Femur (tissue), 1 donor: ENCODE measurements around the gene FAF2.
"Not testable (repeated sequence)": the region's sequence is repeated elsewhere in the genome, so short reads cannot be mapped to it uniquely, and the experiment has no call there.

ENCODE experiments used
- DNase-seq: peaks from one replicate; pipeline ENCODE4 v3.0.0-alpha.2; 2017

The FAF2 gene

DNA sequence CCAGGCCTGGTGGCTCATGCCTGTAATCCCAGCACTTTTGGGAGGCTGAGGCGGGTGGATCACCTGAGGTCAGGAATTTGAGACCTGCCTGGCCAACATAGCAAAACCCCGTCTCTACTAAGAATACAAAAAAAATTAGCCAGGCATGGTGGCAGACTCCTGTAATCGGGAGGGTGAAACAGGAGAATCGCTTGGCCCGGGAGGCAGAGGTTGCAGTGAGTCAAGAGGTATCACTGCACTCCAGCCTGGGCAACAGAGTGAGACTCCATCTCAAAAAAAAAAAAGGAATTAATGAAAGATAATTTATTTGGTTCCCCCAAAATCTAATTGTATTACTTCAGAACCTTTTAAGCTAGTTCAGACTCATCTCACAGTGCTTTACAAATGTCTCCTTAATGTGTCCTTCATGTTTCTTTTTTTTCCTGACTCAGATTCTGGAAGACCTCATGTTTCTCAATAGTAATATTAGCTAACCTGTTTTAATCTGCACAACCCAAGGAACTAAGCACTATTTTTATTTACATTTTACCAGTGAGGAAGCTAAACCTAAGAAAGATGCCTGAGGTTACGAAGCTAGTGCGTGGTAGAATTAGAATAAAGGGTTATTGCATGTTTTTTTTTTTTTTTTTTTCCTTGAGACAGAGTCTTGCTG, 15.1 kb downstream of the FAF2 start:
- DNase-seq, result no peak

GRCh38 chr5:176466245-176466871, 18.2 kb downstream of the FAF2 start:
- no peak for DNase-seq

DNA sequence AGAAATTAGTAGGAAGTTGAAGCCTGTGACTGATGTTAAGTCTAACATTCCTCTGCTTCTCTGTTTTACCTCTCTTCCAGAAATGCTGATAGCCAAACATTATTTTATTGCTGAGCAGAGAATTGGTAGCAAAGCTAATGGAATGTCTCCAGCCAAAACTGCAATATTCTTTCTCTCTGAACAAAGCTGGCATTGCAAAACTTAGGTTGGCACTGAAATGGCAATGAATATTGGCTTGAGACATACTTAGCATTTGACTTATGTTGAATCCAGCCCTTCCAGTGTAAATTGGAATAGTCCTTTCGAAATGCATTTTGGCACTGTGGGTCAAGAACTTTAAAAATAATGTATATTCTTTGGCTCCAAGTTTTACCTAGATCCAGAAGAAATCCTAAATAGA, 21.1 kb downstream of the FAF2 start:
- DNase-seq, result no peak

- DNase-seq, result no peak
These were observed 22.4 kb downstream of the FAF2 start for GRCh38 chr5:176470539-176470938.

GRCh38 chr5:176471098-176471497, 22.9 kb downstream of the FAF2 start:
- DNase-seq, result no peak

- no peak for DNase-seq
These were observed 25.3 kb downstream of the FAF2 start for GRCh38 chr5:176473335-176474006.

- no peak for DNase-seq
These were observed 26.3 kb downstream of the FAF2 start for GRCh38 chr5:176474476-176474875.

- DNase-seq, result no peak
These were observed 33.5 kb downstream of the FAF2 start for GRCh38 chr5:176481711-176482110.

DNA sequence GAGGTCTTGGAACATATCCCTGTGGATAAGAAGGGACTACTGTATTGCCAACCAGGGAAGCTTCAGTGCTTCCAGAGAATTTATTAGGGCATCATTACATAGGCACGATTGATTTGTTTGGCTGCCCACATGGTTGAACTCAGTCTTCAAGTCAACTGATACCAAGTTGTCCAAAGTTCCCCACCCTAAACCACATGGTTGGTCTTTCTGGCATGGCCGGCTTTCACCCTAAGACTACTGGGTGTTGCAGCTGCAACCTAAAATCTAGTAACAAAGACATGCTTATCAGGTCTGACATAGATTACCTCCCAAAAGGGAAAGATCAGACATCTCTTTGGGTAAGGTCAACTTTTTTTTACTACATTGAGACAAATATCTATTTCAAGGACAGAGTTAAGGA, 37.0 kb downstream of the FAF2 start:
- no peak for DNase-seq

DNA sequence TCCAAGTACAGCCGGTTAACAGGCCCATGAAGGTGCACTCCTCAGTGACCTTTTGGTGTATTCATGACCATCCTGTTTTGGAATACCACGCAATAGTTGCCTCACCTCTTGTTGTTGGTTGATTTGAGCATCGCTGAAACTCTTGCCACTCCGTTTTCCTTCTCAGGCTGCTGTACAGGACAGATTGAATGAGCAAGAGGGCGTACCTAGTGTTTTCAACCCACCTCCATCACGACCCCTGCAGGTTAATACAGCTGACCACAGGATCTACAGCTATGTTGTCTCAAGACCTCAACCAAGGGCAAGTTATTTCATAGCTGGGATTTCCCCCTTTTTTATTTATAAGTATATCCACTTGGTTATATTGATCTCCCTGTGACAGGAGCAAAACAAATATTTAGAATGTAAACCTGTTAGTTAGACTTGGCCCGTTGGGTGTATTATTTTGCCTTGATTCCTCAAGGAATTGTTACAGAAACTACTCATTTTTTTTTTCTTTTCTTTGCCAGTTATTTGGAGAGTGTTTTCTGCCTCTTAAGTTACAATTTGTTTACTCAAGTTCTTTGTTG, 38.1 kb downstream of the FAF2 start:
- no peak for DNase-seq

DNA sequence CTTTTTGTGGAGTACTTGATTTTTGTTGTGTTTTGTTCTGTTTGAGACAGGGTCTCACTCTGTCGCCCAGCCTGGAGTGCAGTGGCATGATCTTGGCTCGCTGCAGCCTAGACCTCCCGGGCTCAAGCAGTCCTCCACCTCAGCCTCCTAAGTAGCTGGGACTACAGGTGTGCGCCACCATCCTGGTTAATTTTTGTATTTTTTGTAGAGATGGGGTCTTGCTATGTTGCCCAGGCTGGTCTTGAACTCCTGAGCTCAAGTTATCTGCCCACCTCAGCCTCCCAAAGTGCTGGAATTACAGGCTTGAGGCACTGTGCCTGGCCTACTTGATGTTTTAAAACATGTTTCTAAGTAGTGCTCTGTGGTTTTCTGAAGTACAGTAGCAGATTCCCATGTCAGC, 39.0 kb downstream of the FAF2 start:
- not testable (repeated sequence) for DNase-seq

DNA sequence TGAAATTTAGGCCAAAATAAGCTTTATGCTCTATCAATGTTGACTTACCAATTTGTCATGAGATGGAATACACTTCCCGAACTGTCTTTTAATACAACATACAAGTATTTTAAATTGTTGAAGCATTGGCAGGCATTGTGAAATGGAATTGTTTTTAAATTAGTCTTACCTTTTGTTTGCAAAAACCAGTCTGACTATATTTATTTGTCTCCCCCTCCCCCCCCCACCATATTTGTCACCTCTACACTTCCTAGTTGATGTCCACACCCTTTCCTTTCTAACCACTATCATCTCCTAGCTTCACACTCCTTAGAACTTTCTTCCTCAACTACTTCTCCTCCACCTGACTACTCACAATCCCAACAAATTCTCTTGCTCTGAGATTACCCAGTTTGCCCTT, 40.9 kb downstream of the FAF2 start:
- DNase-seq, result no peak

- DNase-seq, result no peak
These were observed 42.1 kb downstream of the FAF2 start for GRCh38 chr5:176490301-176490700.

- DNase-seq, result no peak
These were observed 42.9 kb downstream of the FAF2 start for GRCh38 chr5:176491101-176491502.

DNA sequence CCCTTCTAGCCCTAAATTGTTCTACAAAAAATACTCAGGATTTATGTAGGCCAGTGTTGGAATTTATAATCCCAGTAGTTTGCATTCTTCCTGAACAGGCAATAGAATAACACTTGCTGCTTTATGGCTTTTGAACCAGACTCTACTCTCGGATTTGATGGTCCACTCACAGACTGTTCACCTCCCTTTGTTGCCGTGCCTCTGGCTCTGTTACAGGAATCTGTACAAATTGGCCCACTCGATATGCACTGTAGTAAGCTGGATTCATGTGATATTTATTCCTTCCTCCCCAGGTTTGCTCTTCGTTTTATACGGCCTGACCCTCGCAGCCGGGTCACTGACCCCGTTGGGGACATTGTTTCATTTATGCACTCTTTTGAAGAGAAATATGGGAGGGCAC, 43.7 kb downstream of the FAF2 start:
- no peak for DNase-seq

GRCh38 chr5:176492431-176492830, 44.2 kb downstream of the FAF2 start:
- DNase-seq, result no peak

DNA sequence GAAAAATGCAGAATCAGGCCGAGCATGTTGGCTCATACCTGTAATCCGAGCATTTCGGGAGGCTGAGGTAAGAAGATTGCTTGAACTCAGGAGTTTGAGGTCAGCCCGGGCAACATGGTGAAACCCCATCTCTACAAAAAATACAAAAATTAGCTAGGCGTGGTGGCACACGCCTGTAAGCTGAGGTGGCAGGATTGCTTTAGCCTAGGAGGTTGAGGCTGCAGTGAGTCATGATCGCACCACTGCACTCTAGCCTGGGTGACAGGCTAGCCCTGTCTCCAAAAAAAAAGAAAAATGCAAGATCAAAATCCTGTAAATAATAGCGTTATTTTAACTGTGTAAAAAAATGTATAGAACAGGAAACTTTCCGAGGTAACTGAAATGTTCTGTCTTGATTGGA, 49.7 kb downstream of the FAF2 start:
- no peak for DNase-seq

- DNase-seq, result no peak
These were observed 51.1 kb downstream of the FAF2 start for GRCh38 chr5:176499273-176499672.

- no peak for DNase-seq
These were observed 52.3 kb downstream of the FAF2 start for GRCh38 chr5:176500511-176500910.

DNA sequence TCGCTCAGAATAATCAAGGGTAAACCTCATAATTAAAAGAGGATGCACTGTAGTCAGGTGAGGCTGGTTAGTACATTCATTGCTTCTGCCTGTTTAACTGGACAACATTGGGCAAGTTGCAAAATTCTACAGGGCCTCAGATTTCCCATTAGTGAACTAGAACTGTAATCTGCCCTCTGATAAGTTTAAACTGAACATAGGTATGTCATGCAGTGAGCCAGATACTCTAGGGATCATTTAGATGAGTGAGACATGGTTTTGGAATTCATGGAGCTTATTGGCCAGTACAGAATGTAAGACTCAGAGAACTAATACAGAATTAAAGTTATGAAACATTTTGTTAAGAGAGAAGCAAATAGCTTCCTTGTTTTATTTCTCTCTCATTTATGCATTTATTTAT, 53.1 kb downstream of the FAF2 start:
- no peak for DNase-seq

DNA sequence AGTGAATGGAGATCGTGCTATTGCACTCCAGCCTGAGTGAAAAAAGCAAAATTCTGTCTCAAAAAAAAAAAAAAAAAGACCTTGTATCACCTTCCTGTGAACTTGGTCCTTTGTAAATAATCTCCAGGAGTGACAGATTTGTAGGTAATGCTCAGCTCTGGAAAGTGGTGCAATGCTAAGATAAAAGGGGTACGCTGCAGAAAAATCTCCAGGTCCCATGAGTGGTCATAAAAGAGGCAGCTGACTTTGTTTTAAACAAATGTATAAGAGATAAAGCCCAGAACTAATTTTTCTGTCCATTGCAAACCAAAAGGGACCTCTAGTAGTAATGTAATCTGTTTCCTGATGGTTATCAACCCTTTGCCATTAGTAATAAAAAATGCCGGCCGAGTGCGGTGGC, 55.3 kb downstream of the FAF2 start:
- DNase-seq, result no peak

DNA sequence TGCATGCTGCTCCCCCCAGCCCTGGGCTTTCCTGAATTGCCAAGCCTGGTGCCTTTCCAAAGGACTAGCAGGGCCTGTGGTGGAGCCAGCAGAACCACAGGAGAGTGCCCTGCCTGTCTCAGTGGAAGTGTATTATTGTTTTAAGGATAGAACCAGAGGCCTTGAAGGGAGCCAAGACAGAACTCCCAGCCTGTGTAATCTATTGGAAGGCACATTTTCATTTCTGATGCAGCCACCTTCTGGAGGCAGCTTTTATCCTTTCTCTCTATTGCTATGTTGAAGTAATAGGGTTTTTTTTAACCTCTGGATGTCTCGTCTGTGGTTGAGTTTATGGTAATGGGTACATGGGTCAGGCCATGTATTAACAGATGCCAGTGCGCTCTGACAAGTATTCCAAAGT, 59.7 kb downstream of the FAF2 start:
- DNase-seq, result no peak

- DNase-seq, result no peak
These were observed 60.4 kb downstream of the FAF2 start for GRCh38 chr5:176508603-176509002.

DNA sequence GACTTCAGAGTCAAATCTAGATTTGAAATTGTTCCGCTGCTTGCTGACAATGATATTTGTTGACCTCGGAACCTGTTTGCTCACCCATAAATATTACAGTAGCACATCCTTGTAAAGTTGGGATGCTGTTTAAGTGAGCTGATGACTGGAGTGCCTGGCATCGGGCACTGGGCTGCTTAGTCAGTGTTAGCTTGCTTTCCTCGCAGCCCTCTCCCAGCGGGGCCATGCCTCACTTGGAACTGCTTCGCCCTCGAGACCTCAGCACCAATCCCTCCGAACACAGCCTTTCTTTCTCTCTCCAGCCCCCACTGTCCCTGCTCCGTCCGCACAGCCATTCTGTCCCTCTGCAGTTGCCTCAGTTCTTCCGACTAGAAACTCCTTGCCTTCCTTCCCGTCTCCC, 65.6 kb downstream of the FAF2 start:
- no peak for DNase-seq
